GM19328 (cell line): ENCODE results near the gene NSUN5.
A peak's percentile ranks its signal among the peaks of the same experiment; 100 is the strongest.
"Not testable (repeated sequence)": the region's sequence is repeated elsewhere in the genome, so short reads cannot be mapped to it uniquely, and the experiment has no call there.

ENCODE experiments used
- ATAC-seq: cut with Tn5 transposase; IDR thresholded peaks from one replicate; pipeline ENCODE4 v1.9.1; 2021; ENCODE audit warnings: mild to moderate bottlenecking, moderate library complexity; ENCODE audit not compliant: unreplicated experiment

The NSUN5 gene

DNA sequence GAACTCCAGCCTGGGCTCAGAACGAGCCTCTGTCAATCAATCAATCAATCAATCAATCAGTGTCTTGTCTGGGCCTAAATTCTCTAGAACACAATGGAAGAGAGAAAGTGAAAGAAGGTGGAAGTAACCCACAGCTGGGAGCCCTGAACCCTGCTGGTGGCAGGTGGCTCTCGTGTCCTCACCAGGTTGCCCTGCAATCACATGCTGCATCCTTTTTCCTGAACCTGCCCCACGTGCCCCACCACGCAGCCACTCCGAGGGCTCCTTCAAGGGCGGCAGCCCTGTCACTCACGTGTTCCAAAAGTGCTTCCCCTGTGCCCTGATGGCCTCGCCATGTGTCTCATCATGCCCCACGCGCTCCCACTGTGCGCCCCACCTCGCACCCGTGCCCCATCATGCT is 18.8 kb upstream of the NSUN5 start:
- ATAC-seq = not testable (repeated sequence)

DNA sequence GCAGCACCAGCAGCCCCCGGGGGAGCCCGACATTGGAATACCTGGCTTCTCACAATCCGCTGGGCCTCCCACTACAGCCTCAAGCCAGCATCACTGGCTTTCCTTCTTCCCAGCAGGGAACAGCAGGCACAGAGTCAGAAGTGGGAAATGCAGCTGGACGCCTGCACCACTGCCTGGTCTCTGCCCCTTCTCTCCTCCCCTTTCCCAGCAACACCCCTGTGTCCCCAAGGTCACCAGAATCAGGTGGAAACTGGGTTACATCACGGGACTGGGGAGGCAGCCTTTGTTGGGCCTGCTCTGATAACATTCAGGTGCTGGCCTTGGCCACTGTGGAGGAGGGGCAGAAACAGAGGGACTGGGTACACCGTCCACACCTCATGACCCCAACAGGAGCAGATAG is 16.8 kb upstream of the NSUN5 start:
- not testable (repeated sequence) for ATAC-seq

DNA sequence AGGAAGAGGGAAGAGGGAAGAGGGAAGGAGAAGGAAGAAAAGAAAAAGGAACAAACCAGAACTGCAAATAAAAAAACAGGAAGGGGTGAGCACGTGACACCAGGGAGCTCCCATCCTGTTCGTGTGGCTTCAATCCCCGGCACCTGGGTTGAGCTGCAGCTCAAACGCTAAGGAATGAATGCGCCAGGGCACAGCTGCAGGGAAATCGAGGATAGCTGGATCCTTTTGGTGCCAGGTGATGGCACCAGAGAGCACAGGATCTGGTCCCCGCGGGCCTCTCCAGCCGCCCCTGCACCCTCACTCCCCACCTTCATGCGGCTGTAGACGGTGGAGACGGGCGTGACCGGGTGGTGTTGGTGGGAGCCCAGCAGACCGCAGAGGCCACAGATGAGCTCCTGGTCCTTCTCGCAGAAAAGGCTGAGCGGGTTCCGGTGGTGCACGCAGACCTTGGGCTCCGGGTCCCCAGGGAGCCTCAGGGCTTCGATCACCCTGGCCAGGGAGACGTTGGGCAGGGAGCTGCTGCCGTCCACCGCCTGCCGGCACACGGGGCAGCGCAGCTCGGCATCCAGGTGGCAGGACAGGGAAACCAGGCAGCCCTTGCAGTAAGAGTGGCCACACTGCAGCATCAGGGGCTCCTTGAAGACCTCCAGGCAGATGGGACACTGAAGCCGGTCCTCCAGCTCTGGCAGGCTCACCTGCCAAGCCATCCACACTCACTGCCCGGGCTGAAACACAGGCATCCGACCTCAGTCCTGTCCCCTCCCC is 15.6 kb upstream of the NSUN5 start:
- ATAC-seq = not testable (repeated sequence)

DNA sequence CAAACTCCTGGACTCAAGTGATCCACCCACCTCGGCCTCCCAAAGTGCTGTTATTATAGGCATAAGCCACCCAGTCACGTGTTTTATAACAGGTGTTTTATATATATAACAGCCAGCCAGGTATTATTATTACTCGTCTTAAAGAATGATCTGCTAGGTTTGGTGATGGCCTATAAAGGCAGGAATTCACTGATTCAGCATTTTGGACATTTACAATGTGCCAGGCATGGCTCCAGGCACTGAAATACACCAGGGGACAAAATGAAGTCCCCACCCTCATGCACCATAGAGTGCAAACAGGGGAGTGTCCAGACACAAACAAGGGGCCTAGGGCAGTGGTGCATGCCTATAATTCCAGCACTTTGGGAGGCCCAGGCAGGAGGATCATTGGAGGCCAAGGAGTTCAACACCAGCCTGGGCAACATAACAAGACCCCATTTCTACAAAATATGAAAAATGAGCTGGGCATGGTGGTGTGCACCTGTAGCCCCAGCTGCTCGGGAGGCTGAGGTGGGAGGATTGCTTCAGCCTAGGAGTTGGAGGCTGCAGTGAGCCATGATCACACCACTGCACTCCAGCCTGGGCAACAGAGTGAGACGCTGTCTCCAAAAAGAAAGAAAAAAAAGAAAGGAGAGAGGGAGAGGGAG is 14.9 kb upstream of the NSUN5 start:
- not testable (repeated sequence) for ATAC-seq

DNA sequence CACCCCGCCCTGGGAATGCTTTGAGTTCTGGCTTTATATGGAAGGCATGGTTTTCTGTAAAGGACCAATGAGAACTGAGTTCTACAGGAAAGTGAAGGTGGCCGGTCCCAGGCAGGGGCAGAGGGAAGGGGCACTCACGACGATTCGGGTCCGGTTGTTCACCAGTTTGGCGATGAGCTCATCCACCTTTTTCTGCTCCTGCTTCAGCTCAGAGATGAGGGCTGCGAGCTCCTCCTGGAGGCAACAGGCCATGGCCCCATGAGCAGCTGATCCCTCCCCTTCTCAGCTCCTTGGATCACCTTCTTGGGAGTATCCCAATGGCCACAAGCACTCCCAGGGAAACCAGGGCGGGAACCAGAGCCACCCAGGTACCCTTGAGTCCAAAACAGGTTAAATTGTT is 11.4 kb upstream of the NSUN5 start:
- ATAC-seq = not testable (repeated sequence)

DNA sequence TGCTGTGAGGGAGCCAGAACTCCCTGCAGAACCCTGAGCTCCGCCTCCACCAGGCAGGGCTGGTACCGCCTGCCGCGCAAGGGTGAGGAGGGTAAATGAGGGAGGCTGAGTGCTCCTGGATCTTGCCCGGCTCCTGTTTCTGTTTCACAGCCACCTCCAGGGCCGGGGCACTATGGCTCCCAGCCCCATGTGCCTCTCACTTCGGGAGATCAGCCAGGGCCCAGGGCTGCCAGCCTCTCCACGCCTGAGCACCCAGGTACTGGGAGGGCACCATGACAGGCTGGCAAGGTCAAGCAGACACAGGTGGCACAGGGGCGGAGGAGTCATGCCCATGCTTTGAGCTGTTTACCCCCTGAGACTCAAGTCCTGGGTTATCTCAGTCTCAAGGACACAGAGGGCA is 10.9 kb upstream of the NSUN5 start:
- not testable (repeated sequence) for ATAC-seq

DNA sequence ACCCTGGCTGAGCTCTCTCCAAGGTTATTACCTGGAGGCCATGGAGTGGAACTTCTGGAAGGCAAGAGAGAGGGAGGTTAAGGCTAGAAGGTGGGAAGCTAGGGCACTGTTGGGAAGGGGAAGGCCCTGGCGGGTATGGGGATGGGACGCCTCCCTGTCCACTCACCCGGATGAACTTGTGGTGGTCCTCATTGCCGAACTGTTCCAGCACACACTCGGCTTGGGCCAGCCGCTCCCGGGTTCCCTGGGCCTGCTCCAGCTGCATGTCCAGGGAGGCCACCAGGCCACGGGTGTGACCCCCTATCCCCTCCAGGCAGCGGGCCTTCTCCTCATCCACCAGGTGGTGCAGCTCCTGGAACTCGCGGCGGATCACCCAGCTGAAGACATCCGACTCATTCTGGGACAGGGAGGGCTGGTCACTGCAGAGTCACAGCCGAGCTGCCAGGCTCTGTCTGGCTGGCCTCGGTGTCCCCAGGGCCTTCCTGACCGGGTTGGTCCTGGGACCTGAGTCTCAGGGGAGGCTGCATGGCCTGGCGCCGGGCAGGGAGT is 10.1 kb upstream of the NSUN5 start:
- not testable (repeated sequence) for ATAC-seq

DNA sequence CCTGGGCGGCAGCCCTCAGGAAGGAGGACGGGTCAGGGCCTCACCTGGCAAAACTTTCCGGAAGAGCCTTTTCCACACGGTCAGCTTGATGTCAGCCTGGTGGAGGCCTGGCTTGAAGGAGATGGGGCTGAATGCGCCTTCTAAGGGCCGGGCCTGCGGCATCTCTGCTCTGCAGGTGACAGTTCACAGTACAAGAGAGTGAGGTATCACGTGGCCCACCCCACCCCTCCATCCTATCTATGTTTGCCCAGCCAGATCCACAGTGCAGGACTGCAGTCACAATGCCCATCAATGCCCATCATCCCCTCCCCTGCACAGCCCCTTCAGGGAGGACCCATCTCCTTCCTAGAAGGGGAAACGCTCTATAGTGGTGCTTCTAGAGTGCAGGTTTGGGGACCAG is 7.9 kb upstream of the NSUN5 start:
- ATAC-seq = no peak

DNA sequence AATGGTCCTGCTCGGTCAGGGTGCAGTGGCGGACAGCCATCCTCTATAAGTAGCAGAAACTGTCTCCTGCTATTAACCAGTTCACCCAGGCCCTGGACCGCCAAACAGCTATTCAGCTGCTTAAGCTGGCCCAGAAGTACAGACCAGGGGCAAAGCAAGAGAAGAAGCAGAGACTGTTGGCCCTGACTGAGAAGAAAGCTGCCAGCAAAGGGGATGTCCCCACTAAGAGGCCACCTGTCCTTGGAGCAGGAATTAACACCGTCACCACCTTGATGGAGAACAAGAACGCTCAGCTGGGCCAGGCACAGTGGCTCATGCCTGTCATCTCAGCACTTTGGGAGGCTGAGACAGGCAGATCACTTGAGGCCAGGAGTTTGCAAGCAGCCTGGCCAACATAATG is 5.6 kb upstream of the NSUN5 start:
- no peak for ATAC-seq

DNA sequence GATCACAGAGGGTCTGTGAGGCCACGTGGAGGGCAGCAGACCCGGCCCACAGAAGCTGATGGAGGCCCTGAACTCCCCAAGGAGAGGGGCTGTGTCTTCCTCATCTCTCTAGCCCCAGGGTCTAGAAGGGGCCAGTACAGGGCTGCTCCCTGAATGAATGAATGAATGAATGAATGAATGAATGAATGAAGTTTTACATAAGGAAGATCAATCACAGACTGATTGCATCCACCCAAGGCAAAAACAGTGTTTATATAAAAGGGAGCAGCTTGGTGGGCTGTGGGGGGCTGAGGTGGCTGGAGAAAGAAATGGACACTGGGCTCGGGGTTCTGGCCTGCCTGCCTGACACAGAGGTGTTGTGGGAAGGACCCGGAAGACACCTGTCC is 4.9 kb upstream of the NSUN5 start:
- ATAC-seq = no peak

DNA sequence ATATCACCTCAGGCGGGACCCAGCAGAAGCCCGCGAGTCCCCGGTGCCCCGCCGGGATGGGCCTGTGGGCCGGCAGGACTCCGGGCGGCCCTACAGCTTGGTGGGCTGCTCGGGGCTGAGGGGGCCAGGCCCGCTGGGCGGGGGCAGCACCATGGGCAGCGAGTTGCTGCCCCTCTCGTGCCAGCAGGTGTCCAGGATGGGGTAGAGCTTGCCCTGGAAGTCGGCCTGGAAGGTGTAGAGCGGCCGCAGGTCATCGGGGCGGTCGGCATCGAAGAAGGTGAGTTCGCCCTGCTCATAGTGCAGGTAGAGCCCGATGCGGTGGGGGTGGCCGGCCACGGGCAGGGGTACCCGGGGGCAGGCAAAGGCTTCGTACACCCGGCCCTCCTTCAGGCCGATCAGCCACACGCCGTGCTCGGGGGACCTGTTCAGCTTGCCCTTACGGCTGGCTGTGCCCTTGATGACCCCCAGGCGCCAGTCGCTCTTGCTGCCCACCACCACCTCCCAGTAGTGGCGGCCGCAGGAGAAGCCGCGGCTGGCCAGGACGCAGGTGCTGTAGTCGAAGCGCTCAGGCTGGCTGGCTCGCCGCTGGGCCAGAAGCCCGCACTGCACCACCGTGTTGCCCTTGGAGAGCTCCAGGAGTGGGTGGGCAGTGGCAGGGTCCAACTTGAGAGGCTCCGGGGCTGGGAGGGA is 4.3 kb upstream of the NSUN5 start:
- ATAC-seq = no peak

DNA sequence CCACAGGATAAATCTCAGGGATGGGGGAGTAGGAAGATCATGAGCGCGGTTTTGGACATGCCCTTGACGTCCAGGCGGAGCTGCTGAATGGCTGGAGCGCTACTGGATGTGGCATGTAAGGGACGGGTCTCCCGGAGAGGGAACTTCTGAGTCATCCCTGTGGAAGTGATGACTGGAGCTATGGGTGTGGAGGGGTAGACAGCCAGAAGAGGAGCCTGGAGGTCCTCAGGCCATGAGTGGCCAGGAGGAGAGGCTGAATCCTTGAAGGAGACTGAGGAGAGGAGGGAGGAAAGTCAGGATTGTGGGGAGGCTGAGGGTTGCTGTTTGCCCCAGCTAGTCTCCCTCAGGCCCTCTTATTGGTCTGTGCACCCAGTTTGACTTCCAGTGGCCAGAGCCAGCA is 2.8 kb upstream of the NSUN5 start:
- not testable (repeated sequence) for ATAC-seq

DNA sequence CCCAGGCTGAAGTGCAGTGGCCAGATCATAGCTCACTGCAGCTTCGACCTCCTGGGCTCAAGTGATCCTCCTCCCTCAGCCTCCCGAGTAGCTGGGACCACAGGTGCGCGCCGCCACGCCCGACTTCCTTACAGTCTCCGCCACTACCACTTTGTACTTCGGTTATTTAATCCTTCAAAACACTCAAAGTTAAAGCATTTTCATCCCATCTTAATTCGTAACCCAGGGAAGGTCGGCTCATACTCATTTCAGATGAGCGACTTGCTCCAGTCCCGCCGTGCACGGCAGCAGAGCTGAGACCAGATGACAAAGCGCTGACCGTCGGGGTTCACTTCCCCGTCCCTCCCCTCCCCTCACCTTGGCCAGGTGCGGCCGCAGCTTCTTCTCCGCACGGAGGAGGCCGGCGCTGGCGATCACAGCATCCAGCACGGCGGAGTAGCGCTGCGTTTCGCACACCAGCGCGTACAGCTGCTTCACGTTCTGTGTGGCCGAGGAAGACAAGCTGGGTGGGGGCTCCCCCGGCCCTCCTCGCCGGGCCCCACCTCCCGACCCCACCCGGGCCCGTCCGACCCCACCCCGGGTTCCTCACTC is 457 bp downstream of the NSUN5 start:
- ATAC-seq = peak; percentile 34

DNA sequence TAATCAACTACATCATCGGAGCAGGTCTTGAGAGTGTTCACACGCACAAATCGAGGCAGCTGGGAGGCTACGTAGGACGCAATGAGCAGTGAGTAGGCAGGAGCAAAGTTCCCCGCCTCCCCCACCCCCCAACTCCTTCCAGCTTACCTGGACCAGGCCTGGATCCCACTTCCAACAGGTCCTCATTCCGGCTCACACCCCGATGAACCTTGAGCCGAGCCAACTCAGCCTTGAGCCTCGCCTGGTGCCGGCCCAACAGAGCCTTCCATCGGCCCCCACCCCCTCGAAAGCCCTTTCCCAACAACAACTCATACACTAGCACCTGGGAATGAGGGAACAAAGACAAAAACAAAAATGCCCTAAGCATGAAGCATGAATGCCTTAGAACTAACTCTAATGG is 1.2 kb downstream of the NSUN5 start:
- no peak for ATAC-seq

DNA sequence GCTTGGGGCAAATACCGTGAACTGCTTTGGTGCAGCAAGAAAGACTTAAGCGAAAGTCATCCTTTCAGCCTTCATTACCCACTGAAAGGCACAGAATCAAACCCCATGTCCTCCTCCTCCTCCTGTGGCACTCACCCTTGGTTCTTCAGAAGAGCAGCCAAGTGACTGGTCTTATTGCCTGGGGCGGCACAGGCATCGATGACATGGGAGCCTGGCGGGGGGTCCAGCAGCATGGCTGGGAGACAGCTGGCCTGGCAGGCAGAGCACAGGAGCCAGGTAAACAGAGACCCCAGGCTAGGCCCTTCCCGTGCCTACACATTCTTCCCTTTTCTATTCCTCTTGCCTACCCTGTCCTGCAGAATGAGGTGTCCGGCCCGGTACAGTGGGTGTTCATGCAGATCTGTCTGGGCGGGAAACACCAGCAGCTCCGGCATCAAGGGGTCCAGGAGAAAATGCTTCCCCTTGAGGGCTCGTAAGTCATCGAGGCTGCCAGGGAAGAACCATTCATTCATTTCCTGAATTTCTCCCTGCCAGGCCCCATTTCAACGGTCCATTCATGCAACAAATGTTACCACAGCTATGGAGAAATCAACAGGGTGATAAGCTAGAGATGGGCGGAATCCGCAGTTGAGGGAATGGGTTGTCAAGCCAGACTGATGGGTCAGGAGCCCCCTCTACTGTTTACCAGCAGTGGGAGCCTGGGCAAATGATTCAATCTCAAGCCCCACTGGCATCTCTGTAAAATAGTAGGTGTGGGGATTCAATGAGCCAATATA is 3.8 kb downstream of the NSUN5 start:
- not testable (repeated sequence) for ATAC-seq

DNA sequence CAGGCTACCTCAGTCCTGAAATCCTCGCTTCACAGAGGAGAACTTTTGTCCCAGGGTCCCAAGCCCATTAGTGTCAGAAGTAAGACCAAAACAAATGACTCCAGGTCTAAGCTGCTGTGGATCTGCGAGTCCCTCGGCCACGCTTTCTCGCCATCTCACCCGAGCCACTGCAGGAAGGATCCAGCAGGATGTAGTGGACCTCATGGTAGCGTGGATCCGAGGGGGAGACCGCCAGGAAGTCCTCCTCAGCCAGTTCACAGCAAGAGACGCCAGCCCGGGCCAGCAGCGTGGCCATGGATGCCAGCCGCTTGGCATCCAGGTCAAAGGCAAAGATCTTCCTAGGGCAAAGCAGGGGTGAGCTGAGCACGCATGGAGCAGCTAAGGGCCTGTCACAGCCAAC is 4.6 kb downstream of the NSUN5 start:
- no peak for ATAC-seq

DNA sequence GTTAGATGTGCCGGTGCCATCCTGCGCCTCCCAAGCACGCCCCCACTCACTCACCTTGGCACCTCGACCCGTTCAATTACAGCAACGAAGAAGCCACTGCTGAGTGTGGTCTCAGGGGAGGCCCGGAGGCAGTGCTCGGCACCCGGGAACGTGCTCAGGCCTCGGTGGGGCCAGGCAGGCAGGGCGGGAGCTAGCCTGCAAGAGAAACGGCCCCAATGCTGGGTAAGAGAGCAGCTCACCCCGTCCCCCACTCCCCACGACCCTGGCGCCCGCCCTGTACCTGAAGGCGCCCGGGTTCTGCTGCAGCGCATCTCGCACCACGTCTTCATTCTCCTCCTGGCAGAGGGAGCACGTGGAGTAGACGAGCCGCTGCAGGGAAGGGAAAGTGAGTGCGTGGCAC is 5.1 kb downstream of the NSUN5 start:
- no peak for ATAC-seq

DNA sequence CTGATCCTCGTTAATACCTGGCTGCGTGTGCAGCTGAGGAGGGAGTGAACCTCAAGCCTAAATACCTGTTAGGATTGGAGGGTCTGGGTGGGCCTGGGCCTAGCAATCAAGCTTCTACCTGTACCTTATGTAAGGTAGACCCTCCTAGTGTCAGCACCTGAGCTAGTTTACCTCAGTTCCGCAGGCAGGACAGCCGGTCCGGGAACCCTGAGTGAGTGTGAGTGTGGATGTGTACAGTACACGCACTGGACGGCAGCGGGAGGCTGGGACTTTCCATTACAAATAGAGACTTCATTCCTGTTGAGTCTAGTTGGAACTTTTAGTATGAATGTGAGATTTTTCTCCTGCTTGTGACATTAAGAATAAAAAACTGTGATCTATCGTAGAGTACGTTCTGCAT is 5.8 kb downstream of the NSUN5 start:
- ATAC-seq = not testable (repeated sequence)

DNA sequence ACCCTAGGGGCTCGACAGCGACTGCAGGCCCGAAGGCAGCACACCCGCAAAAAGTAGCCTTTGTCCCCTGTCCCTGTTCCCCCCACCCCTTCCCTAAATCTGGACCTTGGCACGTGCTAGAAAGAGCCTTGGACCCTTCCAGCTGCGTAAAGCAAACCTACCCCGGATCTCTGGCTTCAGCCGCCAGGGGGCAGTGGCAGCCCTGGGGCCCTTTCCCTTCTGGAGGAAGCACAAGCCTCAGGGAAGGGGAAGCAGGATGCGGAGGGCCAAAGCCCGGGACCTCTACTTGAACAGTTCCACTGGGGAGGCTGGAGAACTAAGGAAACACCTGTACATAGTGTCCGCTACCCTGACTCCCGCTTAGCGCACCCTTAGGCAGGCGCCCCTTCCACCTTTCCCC is 7.5 kb downstream of the NSUN5 start:
- ATAC-seq = not testable (repeated sequence)

DNA sequence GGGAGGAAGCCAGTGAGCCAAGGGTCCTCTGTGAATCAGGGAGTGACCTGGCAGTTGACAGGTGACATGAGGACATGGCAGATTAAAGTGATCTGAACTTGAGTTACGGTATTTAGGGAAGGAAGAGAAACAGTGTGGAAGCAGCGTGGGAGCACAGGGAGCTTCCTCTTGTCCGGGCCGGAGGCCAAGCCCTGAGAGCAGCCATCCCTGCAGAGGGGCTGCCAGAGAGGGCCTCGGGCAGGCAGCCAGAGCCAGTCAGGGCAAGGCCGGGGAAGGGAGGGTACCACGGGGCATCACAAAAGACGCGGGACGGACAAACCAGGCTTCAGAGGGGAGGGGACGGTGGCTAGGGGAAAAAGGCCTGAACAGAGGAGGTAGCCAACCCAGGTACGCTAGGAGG is 8.8 kb downstream of the NSUN5 start:
- ATAC-seq = not testable (repeated sequence)

DNA sequence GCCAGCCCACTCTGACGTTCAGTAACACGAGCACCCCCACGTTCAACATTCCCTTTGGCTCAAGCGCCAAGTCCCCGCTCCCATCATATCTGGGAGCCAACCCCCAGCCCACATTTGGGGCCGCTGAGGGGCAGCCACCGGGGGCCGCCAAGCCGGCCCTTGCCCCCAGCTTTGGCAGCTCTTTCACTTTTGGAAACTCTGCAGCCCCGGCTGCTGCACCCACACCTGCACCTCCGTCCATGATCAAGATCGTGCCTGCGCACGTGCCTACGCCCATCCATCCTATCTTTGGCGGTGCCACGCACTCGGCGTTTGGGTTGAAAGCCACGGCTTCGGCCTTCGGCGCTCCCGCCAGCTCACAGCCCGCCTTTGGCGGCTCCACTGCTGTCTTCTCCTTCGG is 10.9 kb downstream of the NSUN5 start:
- not testable (repeated sequence) for ATAC-seq
